DLD1 (cell line): Measurements from ENCODE around the gene MEGF11.

Experiments
- in situ Hi-C: cut with HindIII; loops from 2 replicates; pipeline ENCODE4 v1.10.0; 2017; ENCODE audit warnings: low sequenced_read_pairs

Gene MEGF11

GRCh38 chr15:66043264-66043663, 210.3 kb downstream of the MEGF11 start:
- in situ Hi-C loops: no loop called here

- in situ Hi-C loops: no loop called here
Observed at GRCh38 chr15:66042624-66043023, 210.9 kb downstream of the MEGF11 start.

- in situ Hi-C loops: no loop called here
Observed at GRCh38 chr15:66041276-66041675, 212.3 kb downstream of the MEGF11 start.

GRCh38 chr15:66040211-66040892, 213.2 kb downstream of the MEGF11 start:
- in situ Hi-C loops: no loop called here

- in situ Hi-C loops: no loop called here
Observed at GRCh38 chr15:66039117-66039871, 214.3 kb downstream of the MEGF11 start.

GRCh38 chr15:66038387-66039116, 215.0 kb downstream of the MEGF11 start:
- in situ Hi-C loops: no loop called here

- in situ Hi-C loops: no loop called here
Observed at GRCh38 chr15:66036859-66037258, 216.7 kb downstream of the MEGF11 start.

- in situ Hi-C loops: no loop called here
Observed at GRCh38 chr15:66035901-66036300, 217.6 kb downstream of the MEGF11 start.

GRCh38 chr15:66033143-66033542, 220.4 kb downstream of the MEGF11 start:
- in situ Hi-C loops: no loop called here

GRCh38 chr15:66032006-66032405, 221.5 kb downstream of the MEGF11 start:
- in situ Hi-C loops: no loop called here

GRCh38 chr15:66030650-66031049, 222.9 kb downstream of the MEGF11 start:
- in situ Hi-C loops: no loop called here

- in situ Hi-C loops: no loop called here
Observed at GRCh38 chr15:66029650-66030049, 223.9 kb downstream of the MEGF11 start.

GRCh38 chr15:66027268-66027805, 226.2 kb downstream of the MEGF11 start:
- in situ Hi-C loops: no loop called here

- in situ Hi-C loops: no loop called here
Observed at GRCh38 chr15:66025972-66026371, 227.6 kb downstream of the MEGF11 start.

- in situ Hi-C loops: no loop called here
Observed at GRCh38 chr15:66025015-66025452, 228.5 kb downstream of the MEGF11 start.

GRCh38 chr15:66024116-66024515, 229.4 kb downstream of the MEGF11 start:
- in situ Hi-C loops: no loop called here

GRCh38 chr15:66023311-66023972, 230.1 kb downstream of the MEGF11 start:
- in situ Hi-C loops: no loop called here

GRCh38 chr15:66022163-66022525, 231.4 kb downstream of the MEGF11 start:
- in situ Hi-C loops: no loop called here

GRCh38 chr15:66021496-66022162, 231.9 kb downstream of the MEGF11 start:
- in situ Hi-C loops: no loop called here

- in situ Hi-C loops: no loop called here
Observed at GRCh38 chr15:66019826-66020398, 233.6 kb downstream of the MEGF11 start.
